Activated CD8-positive, alpha-beta T cell treated with anti-CD3 and anti-CD28 coated beads for 36 hours (primary cell): Measurements from ENCODE around the gene CYP2C18. TPM values are rescaled to one million over a fixed set of nuclear protein-coding genes. Genes with fewer than 3 reads are reported as not detected.
"Not testable (repeated sequence)": the region's sequence is repeated elsewhere in the genome, so short reads cannot be mapped to it uniquely, and the experiment has no call there.

Experiments
- ATAC-seq: fragments of 200-7000 bp; cut with Tn5 transposase; one replicate; pipeline ENCODE4 v1.10.0; 2021; ENCODE audit warnings: mild to moderate bottlenecking, moderate library complexity
- CTCF ChIA-PET: fragments of 350-600 bp; sonication (Branson Sonifier 250); formaldehyde crosslinking; loops from one replicate; lab custom pipeline; 2021; ENCODE audit warnings: antibody characterized with exemption; lab: Charles Lee
- POLR2A ChIA-PET: fragments of 350-600 bp; sonication (Branson Sonifier 250); formaldehyde crosslinking; loops from one replicate; lab custom pipeline; 2021; ENCODE audit warnings: antibody characterized with exemption; lab: Charles Lee
- DNase-seq: peaks from one replicate; pipeline ENCODE4 v3.0.0-alpha.2; 2020
- H3K27ac Mint-ChIP-seq: one replicate; pipeline ENCODE4 v1.8.0; 2021; ENCODE audit warnings: mild to moderate bottlenecking, mixed read lengths
- H3K27me3 Mint-ChIP-seq: one replicate; pipeline ENCODE4 v1.8.0; 2021; ENCODE audit warnings: mixed read lengths
- H3K36me3 Mint-ChIP-seq: one replicate; pipeline ENCODE4 v1.8.0; 2021; ENCODE audit warnings: low read depth, mixed read lengths
- H3K4me1 Mint-ChIP-seq: one replicate; pipeline ENCODE4 v1.8.0; 2021; ENCODE audit warnings: low read depth, mixed read lengths
- H3K4me3 Mint-ChIP-seq: one replicate; pipeline ENCODE4 v1.8.0; 2021; ENCODE audit warnings: mild to moderate bottlenecking, moderate library complexity, mixed read lengths
- H3K9me3 Mint-ChIP-seq: one replicate; pipeline ENCODE4 v1.8.0; 2021; ENCODE audit warnings: mixed read lengths
- CTCF ChIP-seq: fragments of 200-600 bp; IDR thresholded peaks from one replicate; pipeline ENCODE4 v1.8.0; 2022; ENCODE audit warnings: antibody characterized with exemption, mild to moderate bottlenecking
- intact Hi-C: fragments of 100-400 bp; cut with micrococcal nuclease; formaldehyde crosslinking; loops from one replicate; pipeline ENCODE4 v1.10.0; 2022
- total RNA-seq, 2 experiments: library from RNA; stranded (reverse); gene quantifications; one replicate each; pipeline ENCODE4 v1.2.3, GENCODE V29; 2021

The CYP2C18 gene
- total RNA-seq, 2 experiments from 2014 or later = not detected

DNA sequence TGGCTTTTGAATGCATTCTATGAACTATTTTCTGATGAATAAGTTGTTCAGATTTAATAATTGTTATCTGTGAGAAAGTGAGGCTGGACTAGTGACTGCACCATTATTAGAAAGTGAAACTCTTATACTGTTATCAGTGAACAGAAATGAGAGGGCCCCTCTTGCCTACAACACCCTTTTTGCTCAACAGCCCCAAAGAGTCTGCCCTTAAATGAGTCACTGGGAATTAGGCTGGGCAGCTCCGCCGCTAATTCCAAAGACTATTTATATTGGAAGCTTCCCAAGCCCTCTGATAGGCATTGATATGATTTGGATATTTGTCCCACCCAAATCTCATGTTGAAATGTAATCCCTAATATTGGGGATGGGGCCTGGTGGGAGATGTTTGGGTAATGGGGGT, 7.0 kb upstream of the CYP2C18 start:
- ChIA-PET POLR2A (no interaction called here), CTCF (no interaction called here)
- Mint-ChIP-seq H3K4me3 (no peak overlapping the region), H3K36me3 (no peaks in the 10 kb centered on the region), H3K27ac (no peak overlapping the region), H3K4me1 (no peaks in the 10 kb centered on the region), H3K27me3 (peaks cover 2% of the 10 kb centered on the region), H3K9me3 (no peaks in the 10 kb centered on the region)
- ATAC-seq (no peak), DNase-seq (no peak)
- no peak for TF ChIP-seq CTCF
- intact Hi-C loops = no loop called here

DNA sequence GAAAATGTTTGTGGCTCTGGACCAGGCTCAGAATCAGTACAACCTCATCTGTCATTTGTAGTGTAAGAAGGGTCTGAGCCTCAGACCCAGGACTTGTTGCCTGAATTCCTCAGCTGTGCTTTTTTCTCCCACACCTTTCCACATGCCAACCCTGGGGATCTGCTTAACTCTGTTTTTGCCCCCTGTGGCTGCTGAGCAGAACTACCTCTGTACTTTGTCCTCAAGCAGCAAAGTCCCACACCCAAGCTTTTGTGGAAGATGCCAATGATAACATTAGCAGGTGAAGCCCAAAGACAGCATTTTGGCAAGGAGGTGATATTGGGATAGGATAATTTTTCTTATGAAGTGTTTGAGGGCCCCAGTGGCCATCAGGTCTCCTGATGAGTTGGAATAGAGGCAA, 5.8 kb upstream of the CYP2C18 start:
- Mint-ChIP-seq H3K36me3 (no peaks in the 10 kb centered on the region), H3K27ac (no peak overlapping the region), H3K4me3 (no peak overlapping the region), H3K27me3 (peaks cover 2% of the 10 kb centered on the region), H3K4me1 (no peaks in the 10 kb centered on the region), H3K9me3 (no peaks in the 10 kb centered on the region)
- CTCF ChIA-PET = no interaction called here
- ATAC-seq = no peak
- POLR2A ChIA-PET = no interaction called here
- no peak for DNase-seq
- no peak for TF ChIP-seq CTCF
- intact Hi-C loops = no loop called here

DNA sequence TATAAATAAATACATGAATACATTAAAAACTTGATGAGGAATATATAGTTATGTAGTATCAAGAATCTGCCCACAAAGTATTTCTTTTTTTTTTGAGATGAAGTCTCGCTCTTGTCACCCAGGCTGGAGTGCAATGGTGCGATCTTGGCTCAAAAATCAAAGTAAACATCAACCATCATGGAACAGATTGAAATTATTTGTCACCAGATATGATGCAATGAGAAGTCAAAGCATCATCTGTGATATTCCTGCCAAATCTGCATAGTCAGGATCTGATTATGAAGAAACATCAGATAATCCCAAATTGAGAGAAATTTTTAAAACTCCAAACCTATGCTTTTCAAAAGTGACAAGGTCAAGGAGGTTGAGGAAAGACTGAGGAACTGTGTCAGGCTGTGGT, 5.1 kb upstream of the CYP2C18 start:
- no peak for TF ChIP-seq CTCF
- ChIA-PET POLR2A (no interaction called here), CTCF (no interaction called here)
- intact Hi-C loops = no loop called here
- H3K4me3 Mint-ChIP-seq = no peak overlapping the region
- no peak overlapping the region for H3K27ac Mint-ChIP-seq
- ATAC-seq (no peak), DNase-seq (no peak)
- H3K27me3 Mint-ChIP-seq = peaks cover 2% of the 10 kb centered on the region
- no peaks in the 10 kb centered on the region for H3K4me1 Mint-ChIP-seq
- H3K9me3 Mint-ChIP-seq = no peaks in the 10 kb centered on the region
- no peaks in the 10 kb centered on the region for H3K36me3 Mint-ChIP-seq

DNA sequence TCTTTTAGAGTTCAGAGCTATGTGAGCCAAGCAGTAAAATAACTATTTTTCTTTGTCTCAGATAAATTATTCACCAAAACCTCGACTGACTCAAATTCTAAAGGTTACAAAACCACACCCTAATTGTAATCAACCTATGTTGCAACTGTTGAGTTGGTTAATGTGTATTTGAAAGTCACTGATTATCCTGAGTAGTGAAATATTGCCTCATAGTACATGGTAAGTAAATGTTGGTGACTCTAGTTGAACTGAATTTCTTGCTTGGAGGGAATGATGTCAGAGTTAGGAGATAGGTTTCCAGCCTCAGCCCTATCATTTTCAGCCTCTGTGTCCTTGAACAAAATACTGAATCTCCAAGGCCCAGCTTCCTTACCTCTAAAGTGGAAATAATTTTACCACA, 3.0 kb upstream of the CYP2C18 start:
- no peak overlapping the region for H3K27ac Mint-ChIP-seq
- no peak for ATAC-seq
- H3K4me3 Mint-ChIP-seq = no peak overlapping the region
- no peak for DNase-seq
- TF ChIP-seq CTCF = no peak
- intact Hi-C loops = no loop called here
- H3K36me3 Mint-ChIP-seq = no peaks in the 10 kb centered on the region
- CTCF ChIA-PET = no interaction called here
- peaks cover 2% of the 10 kb centered on the region for H3K27me3 Mint-ChIP-seq
- H3K9me3 Mint-ChIP-seq = no peaks in the 10 kb centered on the region
- H3K4me1 Mint-ChIP-seq = no peaks in the 10 kb centered on the region
- POLR2A ChIA-PET = no interaction called here

DNA sequence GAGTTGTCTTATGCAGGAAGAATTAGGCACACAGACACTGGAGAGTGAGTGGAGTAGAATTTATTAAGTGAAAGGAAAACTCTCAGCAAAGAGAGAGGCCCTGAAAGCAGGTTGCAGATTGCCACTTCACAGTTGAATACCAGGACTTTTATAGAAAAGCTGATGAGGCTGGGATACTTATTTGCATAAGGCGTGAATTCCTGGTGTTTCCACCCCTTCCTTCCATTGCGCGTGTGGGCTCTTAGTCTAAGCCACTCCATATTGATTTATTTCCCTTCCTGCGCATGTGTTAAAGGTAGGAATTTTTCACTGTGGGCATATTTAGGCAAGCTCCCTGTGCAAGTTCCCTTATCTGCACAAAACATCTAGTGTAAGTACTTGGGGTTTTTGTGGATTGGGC, 893 bp upstream of the CYP2C18 start:
- H3K4me3 Mint-ChIP-seq, H3K36me3 Mint-ChIP-seq: not testable (repeated sequence)

GRCh38 chr10:94687625-94688248, 4.2 kb downstream of the CYP2C18 start:
- ChIA-PET CTCF (no interaction called here), POLR2A (no interaction called here)
- Mint-ChIP-seq H3K36me3 (no peaks in the 10 kb centered on the region), H3K4me3 (no peak overlapping the region), H3K9me3 (no peaks in the 10 kb centered on the region), H3K4me1 (no peaks in the 10 kb centered on the region), H3K27ac (no peak overlapping the region), H3K27me3 (no peaks in the 10 kb centered on the region)
- ATAC-seq (no peak), DNase-seq (no peak)
- intact Hi-C loops = no loop called here
- no peak for TF ChIP-seq CTCF

More for the DNA sequence above, 893 bp upstream of the CYP2C18 start:
- H3K27ac Mint-ChIP-seq, intact Hi-C loops, CTCF ChIA-PET, ATAC-seq, H3K27me3 Mint-ChIP-seq, POLR2A ChIA-PET, H3K9me3 Mint-ChIP-seq, H3K4me1 Mint-ChIP-seq, DNase-seq: not testable (repeated sequence)
